Heart left ventricle (tissue), 16 donors: Measurements from ENCODE around the gene PRICKLE2. TPM values are rescaled to one million over a fixed set of nuclear protein-coding genes. Genes with fewer than 3 reads are reported as not detected.
A peak's percentile ranks its signal among the peaks of the same experiment; 100 is the strongest.

ENCODE experiments used
- ATAC-seq, 4 donors: fragments of 200-7000 bp; cut with Tn5 transposase; one replicate each; pipeline ENCODE4 v1.9.1; 2020 to 2022; ENCODE audit warnings: moderate library complexity in 4 of 4, mild to moderate bottlenecking in 3 of 4, moderate number of reproducible peaks in 1 of 4
- DNase-seq, 5 donors: peaks; one replicate each; pipeline ENCODE4 v3.0.0-alpha.2; 2020
- H3K27ac ChIP-seq, 12 donors: fragments of 200-600 bp; sonication (generic) in 4 of 12; one replicate each; pipeline versions ENCODE4 v1.5.0 to v1.8.0; 2016 to 2022; ENCODE audit warnings: mild to moderate bottlenecking in 2 of 12
- H3K27me3 ChIP-seq, 9 donors: fragments of 200-600 bp; sonication (generic) in 2 of 9; one replicate each; pipeline versions ENCODE4 v1.5.1 to v1.8.0; 2016 to 2022; ENCODE audit warnings: mild to moderate bottlenecking in 3 of 9
- H3K36me3 ChIP-seq, 9 donors: fragments of 200-600 bp; sonication (generic) in 2 of 9; one replicate each; pipeline versions ENCODE4 v1.5.0 to v1.8.0; 2018 to 2022; ENCODE audit warnings: mild to moderate bottlenecking in 2 of 9
- H3K4me1 ChIP-seq, 12 donors: fragments of 200-600 bp; sonication (generic) in 4 of 12; one replicate each; pipeline versions ENCODE4 v1.5.0 to v1.8.0; 2016 to 2022; ENCODE audit warnings: mild to moderate bottlenecking in 3 of 12
- H3K4me3 ChIP-seq, 12 donors: fragments of 200-600 bp; sonication (generic) in 4 of 12; one replicate each; pipeline versions ENCODE4 v1.5.0 to v1.8.0; 2017 to 2022; ENCODE audit warnings: mild to moderate bottlenecking in 9 of 12, moderate library complexity in 4 of 12
- H3K9me3 ChIP-seq, 12 donors: fragments of 200-600 bp; sonication (generic) in 4 of 12; one replicate each; pipeline versions ENCODE4 v1.5.0 to v1.8.0; 2016 to 2022; ENCODE audit warnings: mild to moderate bottlenecking in 1 of 12
- CTCF ChIP-seq, 12 donors: fragments of 200-600 bp; sonication (generic) in 4 of 12; IDR thresholded peaks; one replicate each; pipeline versions ENCODE4 v1.5.0 to v1.8.0; 2018 to 2022; ENCODE audit warnings: antibody characterized with exemption in 12 of 12, mild to moderate bottlenecking in 5 of 12
- POLR2A ChIP-seq, 2 donors: fragments of 450-650 bp; IDR thresholded peaks; one replicate each; pipeline ENCODE4 v1.6.1; 2017; ENCODE audit warnings: antibody characterized with exemption in 2 of 2, mild to moderate bottlenecking in 2 of 2, moderate library complexity in 2 of 2
- WGBS, 4 donors: extraction: QIAGEN DNeasy Blood & Tissue Kit in 2 of 4; methylation state at CpG; one replicate each; pipeline versions ENCODE4 v1.1.5 to v1.1.7; 2013 to 2018; 5-methylcytosine and 5-hydroxymethylcytosine counted together
- intact Hi-C, 10 donors: fragments of 100-400 bp; cut with DNase I; formaldehyde crosslinking; loops; one replicate each; pipeline versions ENCODE4 v1.11.1 to v1.14.2; 2022
- polyA plus RNA-seq, 2 donors: library from polyadenylated mRNA; stranded (reverse); fragments of 200-250 nt; gene quantifications; one replicate each; pipeline ENCODE4 v1.2.3, GENCODE V29; 2013
- total RNA-seq, 9 donors: library from RNA; depleted of rRNA in 2 of 9; stranded (reverse); fragments of >200 nt in 2 of 9; fragmentation: NEBNext Ultra II Directional in 3 of 9; extraction: Animal tissue kit (Norgen Biotek cat#: 25700) in 3 of 9; gene quantifications; one replicate each; pipeline versions ENCODE4 v1.1.0 to v1.2.4, GENCODE V29; 2016 to 2023
- donor health status: ischemic (EF 13 %, LVEDD 7.1; RV severe dilation, severe dysfunction).
- donor health status: healthy with polysubstance abuse.
- donor health status: DM: no; HTN: yes; CAD: no.
- donor health status: DM: no; HTN: no; CAD: no.
- donor health status: ischemic (EF 25% LVEDD 6.9; RV normal size, moderate dysfunction).
- donor health status: ischemic (EF 25% LVEDD 5.7; RV mildly dilated, moderate dysfunction).
- donor health status: healthy.
- donor health status: DM: yes; HTN: yes; CAD: no.
- donor health status: ischemic (EF 35%, LVEDD 5.7; RV mildly dilated, moderate dysfunction).
- donor health status: nonischemic (EF 11% LVEDD 7.7; RV severe dilation, severe dysfunction).
- donor health status: DM: yes; HTN: yes; CAD: no.
- donor health status: PGD.
- donor health status: ischemic (EF 29% LVEDD 5.4; RV normal size, mild dysfunction).
- donor health status: nonischemic (EF 23%, LVEDD 6.1; RV moderate dilation, normal function).

The PRICKLE2 gene
- total and polyA plus RNA-seq, 11 donors, result 1.5 to 15.2 (median 7.3) TPM

GRCh38 chr3:64229903-64230302 is 4.6 kb upstream of the PRICKLE2 start:
- Histone ChIP-seq H3K9me3 (no peaks in the 10 kb centered on the region), H3K4me3 (no peak overlapping the region), H3K27me3 (no peaks in the 10 kb centered on the region), H3K27ac (peak overlapping the region in 1 of 12 donors; percentile 1), H3K36me3 (peaks cover 0 to 6% (median 0%) of the 10 kb centered on the region in 9 donors), H3K4me1 (peaks cover 0 to 41% (median 15%) of the 10 kb centered on the region in 12 donors)
- DNase-seq, result no peak
- intact Hi-C loops, result loop anchor here in 5 of 10 donors (5.0 kb wide), 3 partner anchors 32 to 198 kb away; no protein-coding TSS in a partner anchor
- ATAC-seq, result peak in 1 of 4 donors; percentile 24
- TF ChIP-seq CTCF (IDR thresholded peaks at IDR 0.05) (no peak), POLR2A (IDR thresholded peaks at IDR 0.05) (no peak)
- 81 to 100% (median 96%) methylated on average over 1 of the region's 1 CpG for WGBS, 4 donors

- Histone ChIP-seq H3K4me3 (no peak overlapping the region), H3K27ac (no peak overlapping the region), H3K27me3 (no peaks in the 10 kb centered on the region), H3K36me3 (no peaks in the 10 kb centered on the region), H3K4me1 (peaks cover 0 to 59% (median 33%) of the 10 kb centered on the region in 12 donors), H3K9me3 (no peaks in the 10 kb centered on the region)
- no peak for ATAC-seq
- intact Hi-C loops, result loop anchor here in 5 of 10 donors (5.0 kb wide), 3 partner anchors 34 to 196 kb away; no protein-coding TSS in a partner anchor
- TF ChIP-seq CTCF (IDR thresholded peaks at IDR 0.05) (no peak), POLR2A (IDR thresholded peaks at IDR 0.05) (no peak)
- 95 to 100% (median 100%) methylated on average over 1 of the region's 1 CpG for WGBS, 4 donors
- no peak for DNase-seq
Observed at GRCh38 chr3:64228110-64228509, 2.8 kb upstream of the PRICKLE2 start.

GRCh38 chr3:64226730-64227129 is 1.5 kb upstream of the PRICKLE2 start:
- intact Hi-C loops, result loop anchor here in 5 of 10 donors (5.0 kb wide), 3 partner anchors 36 to 194 kb away; no protein-coding TSS in a partner anchor
- Histone ChIP-seq H3K36me3 (no peaks in the 10 kb centered on the region), H3K9me3 (no peaks in the 10 kb centered on the region), H3K27me3 (no peaks in the 10 kb centered on the region), H3K4me1 (peaks cover 0 to 73% (median 43%) of the 10 kb centered on the region in 12 donors), H3K27ac (peak overlapping the region in 1 of 12 donors; percentile 84), H3K4me3 (no peak overlapping the region)
- DNase-seq (no peak), ATAC-seq (peak in 2 of 4 donors; percentile 19 to 40)
- no peak for TF ChIP-seq CTCF (IDR thresholded peaks at IDR 0.05)
- no peak for TF ChIP-seq POLR2A (IDR thresholded peaks at IDR 0.05)
- WGBS, 4 donors, result 62 to 79% (median 74%) methylated on average over 3 of the region's 3 CpGs

GRCh38 chr3:64225695-64226499 is 631 bp upstream of the PRICKLE2 start:
- TF ChIP-seq POLR2A (IDR thresholded peaks at IDR 0.05), result no peak
- TF ChIP-seq CTCF (IDR thresholded peaks at IDR 0.05), result no peak
- no peaks in the 10 kb centered on the region for H3K27me3 ChIP-seq
- peak overlapping the region; percentile 37 to 85 (median 72) for H3K27ac ChIP-seq
- DNase-seq, result no peak
- H3K4me3 ChIP-seq, result peak overlapping the region in 10 of 12 donors; percentile 31 to 57 (median 46)
- H3K4me1 ChIP-seq, result peaks cover 0 to 79% (median 48%) of the 10 kb centered on the region in 12 donors
- H3K9me3 ChIP-seq, result no peaks in the 10 kb centered on the region
- WGBS, 4 donors, result 58 to 73% (median 67%) methylated on average over 7 of the region's 7 CpGs
- H3K36me3 ChIP-seq, result no peaks in the 10 kb centered on the region
- ATAC-seq, result no peak
- intact Hi-C loops, result loop anchor here in 6 of 10 donors (2.0 to 5.0 kb wide), 4 partner anchors 36 to 195 kb away; no protein-coding TSS in a partner anchor
